ENCODE data around the gene PRKCA. TPM values are rescaled to one million over a fixed set of nuclear protein-coding genes. Genes with fewer than 3 reads are reported as not detected.

Gene PRKCA
- total and polyA plus RNA-seq, 2 of the 13 experiments (the other 11 are each of a cell fraction or from before 2014, with no cell fraction given), result 18.5 to 21.5 TPM

DNA sequence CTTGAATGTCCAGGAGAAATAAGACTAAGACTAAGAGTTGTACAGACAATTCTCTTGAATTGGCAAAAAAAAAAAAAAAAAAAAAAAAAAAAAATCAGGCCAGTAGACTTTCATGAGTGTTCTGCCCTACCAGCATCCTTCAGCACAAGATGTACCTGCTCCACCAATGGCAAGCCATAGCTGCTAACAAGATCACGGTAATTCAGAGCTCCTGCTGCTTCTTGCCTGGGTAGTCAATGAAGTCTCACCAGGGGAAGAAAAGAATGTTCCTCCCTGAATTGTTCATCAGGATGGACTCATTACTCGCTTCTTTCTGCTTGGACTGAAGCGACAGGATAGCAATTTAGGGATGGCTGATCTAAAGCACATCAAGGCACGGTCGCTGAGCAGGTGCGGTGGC lies 42.1 kb upstream of the PRKCA start:
- ATAC-seq (no peak), FAIRE-seq (no peak), DNase-seq (ENCODE audit: low spot score) (no peak)
- Histone ChIP-seq H4K20me1 (ENCODE audit: insufficient read depth, low read length) (no peaks in the 10 kb centered on the region), H3K4me1 (ENCODE audit: insufficient read depth, low read length) (peaks cover 7% of the 10 kb centered on the region; the same call in 1 of the 2 replicates), H2AFZ (ENCODE audit: low read length) (no peak overlapping the region), H3K27me3 (ENCODE audit: control insufficient read depth in 1 of 2, insufficient read depth in 2 of 2, low read length in 2 of 2) (no peaks in the 10 kb centered on the region), H3K79me2 (ENCODE audit: insufficient read depth, low read length) (no peaks in the 10 kb centered on the region), H3K4me3 (replicated peaks in 1 of 3; ENCODE audit: insufficient read depth in 1 of 3, low read depth in 2 of 3, low read length in 3 of 3) (no peak overlapping the region), H3K36me3 (replicated peaks in 1 of 2; ENCODE audit: control insufficient read depth in 1 of 2, insufficient read depth in 2 of 2, low read length in 2 of 2) (no peaks in the 10 kb centered on the region), H3K9ac (ENCODE audit: insufficient read depth, low read depth, low read length) (no peak overlapping the region), H3K4me2 (ENCODE audit: low read depth, low read length) (no peak overlapping the region), H3K9me3 (ENCODE audit: low read length) (no peaks in the 10 kb centered on the region), H3K27ac (ENCODE audit: extremely low read length, insufficient read depth, low read length) (no peak overlapping the region)
- TF ChIP-seq CBFB (CRISPR knock-in tag; IDR thresholded peaks at IDR 0.05), result no peak
- WGBS (ENCODE audit: low lambda C conversion rate), result 85% methylated on average over 6 of the region's 6 CpGs
- ChIA-PET POLR2A (interaction anchor here (0.6 kb wide), 1 partner anchor 16 kb away, joined by 3 read pairs; no protein-coding TSS in a partner anchor), CTCF (ENCODE audit: low intra/inter-chr PET ratio, low total read pairs) (no interaction called here)
- in situ Hi-C loops (cut with HindIII; ENCODE audit: extremely low pct_ligation_motif_present, low pct_unique_long_range_greater_than_20kb) (no loop called here), intact Hi-C loops (cut with micrococcal nuclease; ENCODE audit: unreplicated experiment) (no loop called here)
- no TSS peak for BruUV-seq (replicated peaks)

DNA sequence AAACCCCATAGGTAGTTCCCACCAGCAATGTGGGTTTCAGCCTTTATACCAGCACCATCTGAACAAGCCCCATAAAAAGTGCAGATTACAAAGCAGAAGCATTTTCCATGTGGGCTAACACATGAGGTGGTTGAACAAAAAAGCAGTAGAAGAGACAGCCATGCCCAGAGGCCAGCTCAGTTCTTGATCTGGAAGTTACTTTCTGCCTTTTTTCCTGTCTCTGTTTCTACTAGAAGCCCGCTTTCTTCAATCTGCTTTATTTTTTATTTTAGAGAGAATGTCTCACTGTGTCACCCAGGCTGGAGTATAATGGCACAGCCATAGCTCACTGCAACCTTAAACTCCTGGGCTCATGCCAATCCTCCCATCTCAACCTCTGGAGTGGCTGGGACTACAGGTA lies 41.7 kb upstream of the PRKCA start:
- Histone ChIP-seq H3K4me3 (replicated peaks in 1 of 3; ENCODE audit: insufficient read depth in 1 of 3, low read depth in 2 of 3, low read length in 3 of 3) (no peak overlapping the region), H3K27ac (ENCODE audit: extremely low read length, insufficient read depth, low read length) (no peak overlapping the region), H2AFZ (ENCODE audit: low read length) (no peak overlapping the region), H3K9me3 (ENCODE audit: low read length) (no peaks in the 10 kb centered on the region), H4K20me1 (ENCODE audit: insufficient read depth, low read length) (no peaks in the 10 kb centered on the region), H3K4me2 (ENCODE audit: low read depth, low read length) (no peak overlapping the region), H3K9ac (ENCODE audit: insufficient read depth, low read depth, low read length) (no peak overlapping the region), H3K79me2 (ENCODE audit: insufficient read depth, low read length) (no peaks in the 10 kb centered on the region), H3K27me3 (ENCODE audit: control insufficient read depth in 1 of 2, insufficient read depth in 2 of 2, low read length in 2 of 2) (no peaks in the 10 kb centered on the region), H3K36me3 (replicated peaks in 1 of 2; ENCODE audit: control insufficient read depth in 1 of 2, insufficient read depth in 2 of 2, low read length in 2 of 2) (no peaks in the 10 kb centered on the region), H3K4me1 (ENCODE audit: insufficient read depth, low read length) (peaks cover 5% of the 10 kb centered on the region; the same call in 1 of the 2 replicates)
- FAIRE-seq (no peak), ATAC-seq (no peak), DNase-seq (ENCODE audit: low spot score) (no peak)
- WGBS (ENCODE audit: low lambda C conversion rate), result 29% methylated on average over 1 of the region's 1 CpG
- POLR2A ChIA-PET, result interaction anchor here (0.6 kb wide), 1 partner anchor 15 kb away, joined by 3 read pairs; no protein-coding TSS in a partner anchor
- in situ Hi-C loops (cut with HindIII; ENCODE audit: extremely low pct_ligation_motif_present, low pct_unique_long_range_greater_than_20kb), result no loop called here
- intact Hi-C loops (cut with micrococcal nuclease; ENCODE audit: unreplicated experiment), result no loop called here
- TF ChIP-seq ZNF30 (CRISPR knock-in tag; IDR thresholded peaks at IDR 0.05) (no peak), SNAI1 (CRISPR knock-in tag; IDR thresholded peaks at IDR 0.05; ENCODE audit: borderline replicate concordance) (no peak), MAF1 (CRISPR knock-in tag; IDR thresholded peaks at IDR 0.05; ENCODE audit: borderline replicate concordance) (no peak), HOXA3 (CRISPR knock-in tag; IDR thresholded peaks at IDR 0.05) (no peak), POGZ (CRISPR knock-in tag; IDR thresholded peaks at IDR 0.05) (no peak), FLYWCH1 (CRISPR knock-in tag; IDR thresholded peaks at IDR 0.05) (no peak), HMGA1 (CRISPR knock-in tag; conservative IDR thresholded peaks at IDR 0.05) (no peak), ELF3 (CRISPR knock-in tag; IDR thresholded peaks at IDR 0.05) (no peak), PRMT3 (CRISPR knock-in tag; IDR thresholded peaks at IDR 0.05; ENCODE audit: borderline replicate concordance, low read depth) (no peak), CBX2 (IDR thresholded peaks at IDR 0.05; ENCODE audit: low read depth, low read length) (no peak), CBX2 (CRISPR knock-in tag; IDR thresholded peaks at IDR 0.05; ENCODE audit: low read depth) (no peak), ZNF891 (CRISPR knock-in tag; IDR thresholded peaks at IDR 0.05) (no peak), ZNF629 (CRISPR knock-in tag; conservative IDR thresholded peaks at IDR 0.05) (no peak)
- TF ChIP-seq, protein P1, sequence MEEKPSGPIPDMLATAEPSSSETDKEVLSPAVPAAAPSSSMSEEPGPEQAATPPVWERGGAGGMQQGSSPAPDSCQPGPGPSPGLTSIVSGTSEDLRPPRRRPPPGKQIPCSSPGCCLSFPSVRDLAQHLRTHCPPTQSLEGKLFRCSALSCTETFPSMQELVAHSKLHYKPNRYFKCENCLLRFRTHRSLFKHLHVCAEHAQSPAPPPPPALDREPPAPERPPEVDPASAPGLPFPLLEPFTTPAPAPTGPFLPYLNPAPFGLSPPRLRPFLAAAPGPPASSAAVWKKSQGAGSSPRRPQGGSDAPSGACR (CRISPR knock-in tag; IDR thresholded peaks at IDR 0.05), result no peak
- no TSS peak for BruUV-seq (replicated peaks)
- CTCF ChIA-PET (ENCODE audit: low intra/inter-chr PET ratio, low total read pairs), result no interaction called here

Data from HepG2 (cell line).